ENCODE results near the gene CD2.

The CD2 gene

DNA sequence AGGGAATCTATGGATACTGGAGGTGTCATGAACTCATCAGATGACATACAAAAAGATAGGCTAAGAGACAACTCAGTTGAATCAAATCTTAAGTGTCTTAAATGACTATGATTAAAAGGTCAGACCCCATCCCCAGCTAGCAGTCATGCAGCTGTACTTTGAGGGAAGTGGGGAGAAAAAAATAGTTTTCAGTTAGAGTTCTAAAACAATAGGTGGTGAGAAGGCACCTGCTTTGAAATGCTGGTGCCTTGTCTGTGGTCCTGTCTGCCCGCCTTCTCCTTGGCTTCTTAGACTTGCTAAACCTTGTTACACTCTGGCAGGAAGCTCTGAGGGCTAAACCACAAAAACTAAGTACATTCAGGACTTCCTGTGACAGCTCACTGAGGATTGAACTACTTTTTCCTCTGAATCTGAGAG lies 15.3 kb downstream of the CD2 start:
- H3K9ac ChIP-seq (ENCODE audit: low read depth, low read length), result peak overlapping the region; percentile 76
- peak overlapping the region; percentile 54 for H3K4me2 ChIP-seq (ENCODE audit: insufficient read depth, low read length)
- peak overlapping the region; percentile 100 for H3K27ac ChIP-seq (ENCODE audit: low read length)

GRCh38 chr1:116769994-116770393 lies 15.8 kb downstream of the CD2 start:
- no peaks in the 10 kb centered on the region for H3K79me2 ChIP-seq (ENCODE audit: insufficient read depth, low read length)
- H2AFZ ChIP-seq (ENCODE audit: low read depth, low read length), result no peak overlapping the region
- H3K27ac ChIP-seq (ENCODE audit: low read length), result peak overlapping the region; percentile 86
- TF ChIP-seq, protein P1, sequence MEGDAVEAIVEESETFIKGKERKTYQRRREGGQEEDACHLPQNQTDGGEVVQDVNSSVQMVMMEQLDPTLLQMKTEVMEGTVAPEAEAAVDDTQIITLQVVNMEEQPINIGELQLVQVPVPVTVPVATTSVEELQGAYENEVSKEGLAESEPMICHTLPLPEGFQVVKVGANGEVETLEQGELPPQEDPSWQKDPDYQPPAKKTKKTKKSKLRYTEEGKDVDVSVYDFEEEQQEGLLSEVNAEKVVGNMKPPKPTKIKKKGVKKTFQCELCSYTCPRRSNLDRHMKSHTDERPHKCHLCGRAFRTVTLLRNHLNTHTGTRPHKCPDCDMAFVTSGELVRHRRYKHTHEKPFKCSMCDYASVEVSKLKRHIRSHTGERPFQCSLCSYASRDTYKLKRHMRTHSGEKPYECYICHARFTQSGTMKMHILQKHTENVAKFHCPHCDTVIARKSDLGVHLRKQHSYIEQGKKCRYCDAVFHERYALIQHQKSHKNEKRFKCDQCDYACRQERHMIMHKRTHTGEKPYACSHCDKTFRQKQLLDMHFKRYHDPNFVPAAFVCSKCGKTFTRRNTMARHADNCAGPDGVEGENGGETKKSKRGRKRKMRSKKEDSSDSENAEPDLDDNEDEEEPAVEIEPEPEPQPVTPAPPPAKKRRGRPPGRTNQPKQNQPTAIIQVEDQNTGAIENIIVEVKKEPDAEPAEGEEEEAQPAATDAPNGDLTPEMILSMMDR (IDR thresholded peaks at IDR 0.05; ENCODE audit: borderline replicate concordance, extremely low read depth, low read length, poor library complexity, severe bottlenecking), result no peak
- no peak for TF ChIP-seq EZH2 (IDR thresholded peaks at IDR 0.05; ENCODE audit: borderline replicate concordance, low read depth, low read length, severe bottlenecking)
- peaks cover 4% of the 10 kb centered on the region for H3K9me3 ChIP-seq (ENCODE audit: insufficient read depth, low read length, severe bottlenecking)
- H3K4me1 ChIP-seq (ENCODE audit: insufficient read depth, low read length), result peaks cover 80% of the 10 kb centered on the region
- no peak for DNase-seq
- H3K36me3 ChIP-seq (ENCODE audit: insufficient read depth, low read length), result no peaks in the 10 kb centered on the region
- no peak for ATAC-seq (ENCODE audit: insufficient read depth, low read depth)
- no peaks in the 10 kb centered on the region for H3K27me3 ChIP-seq (ENCODE audit: insufficient read depth, low read length, poor library complexity)
- H4K20me1 ChIP-seq (ENCODE audit: insufficient read depth, low read length), result no peaks in the 10 kb centered on the region
- H3K4me3 ChIP-seq (ENCODE audit: low read depth in 1 of 2, low read length in 2 of 2), result peak overlapping the region in 1 of 2 experiments; percentile 28; a peak in 1 of 4 replicates
- H3K4me2 ChIP-seq (ENCODE audit: insufficient read depth, low read length), result peak overlapping the region; percentile 54
- peak overlapping the region; percentile 56 for H3K9ac ChIP-seq (ENCODE audit: low read depth, low read length)

More for the DNA sequence above, 15.3 kb downstream of the CD2 start:
- peak; percentile 93 for DNase-seq
- H3K4me3 ChIP-seq (ENCODE audit: low read depth in 1 of 2, low read length in 2 of 2), result peak overlapping the region in 1 of 2 experiments; percentile 35; a peak in 1 of 4 replicates
- H3K36me3 ChIP-seq (ENCODE audit: insufficient read depth, low read length), result no peaks in the 10 kb centered on the region
- H3K79me2 ChIP-seq (ENCODE audit: insufficient read depth, low read length), result no peaks in the 10 kb centered on the region
- H3K27me3 ChIP-seq (ENCODE audit: insufficient read depth, low read length, poor library complexity), result no peaks in the 10 kb centered on the region
- no peak for TF ChIP-seq EZH2 (IDR thresholded peaks at IDR 0.05; ENCODE audit: borderline replicate concordance, low read depth, low read length, severe bottlenecking)
- TF ChIP-seq, protein P1 (IDR thresholded peaks at IDR 0.05; ENCODE audit: borderline replicate concordance, extremely low read depth, low read length, poor library complexity, severe bottlenecking), result no peak
- ATAC-seq (ENCODE audit: insufficient read depth, low read depth), result peak; percentile 94
- H3K4me1 ChIP-seq (ENCODE audit: insufficient read depth, low read length), result peaks cover 84% of the 10 kb centered on the region
- H3K9me3 ChIP-seq (ENCODE audit: insufficient read depth, low read length, severe bottlenecking), result peaks cover 4% of the 10 kb centered on the region
- peak overlapping the region; percentile 60; the same call in 1 of the 2 replicates for H2AFZ ChIP-seq (ENCODE audit: low read depth, low read length)
- H4K20me1 ChIP-seq (ENCODE audit: insufficient read depth, low read length), result no peaks in the 10 kb centered on the region

GRCh38 chr1:116770625-116771024 lies 16.4 kb downstream of the CD2 start:
- no peak overlapping the region for H2AFZ ChIP-seq (ENCODE audit: low read depth, low read length)
- peak overlapping the region; percentile 54 for H3K4me2 ChIP-seq (ENCODE audit: insufficient read depth, low read length)
- H3K27ac ChIP-seq (ENCODE audit: low read length), result peak overlapping the region; percentile 86

More at GRCh38 chr1:116770625-116771024, 16.4 kb downstream of the CD2 start:
- no peak for TF ChIP-seq EZH2 (IDR thresholded peaks at IDR 0.05; ENCODE audit: borderline replicate concordance, low read depth, low read length, severe bottlenecking)
- TF ChIP-seq, protein P1 (IDR thresholded peaks at IDR 0.05; ENCODE audit: borderline replicate concordance, extremely low read depth, low read length, poor library complexity, severe bottlenecking), result no peak
- Histone ChIP-seq H3K9ac (ENCODE audit: low read depth, low read length) (peak overlapping the region; percentile 56), H4K20me1 (ENCODE audit: insufficient read depth, low read length) (no peaks in the 10 kb centered on the region), H3K27me3 (ENCODE audit: insufficient read depth, low read length, poor library complexity) (no peaks in the 10 kb centered on the region), H3K9me3 (ENCODE audit: insufficient read depth, low read length, severe bottlenecking) (peaks cover 4% of the 10 kb centered on the region), H3K79me2 (ENCODE audit: insufficient read depth, low read length) (no peaks in the 10 kb centered on the region), H3K36me3 (ENCODE audit: insufficient read depth, low read length) (no peaks in the 10 kb centered on the region), H3K4me3 (ENCODE audit: low read depth in 1 of 2, low read length in 2 of 2) (no peak overlapping the region; a peak in 1 of 4 replicates), H3K4me1 (ENCODE audit: insufficient read depth, low read length) (peaks cover 74% of the 10 kb centered on the region)
- ATAC-seq (ENCODE audit: insufficient read depth, low read depth), result no peak
- DNase-seq, result no peak
